ENCODE results near the gene MTFP1.

GRCh38 chr22:30457981-30458380 lies 32.4 kb downstream of the MTFP1 start:
- no peak for TF ChIP-seq CTCF (IDR thresholded peaks at IDR 0.05)
- TF ChIP-seq POLR2A (IDR thresholded peaks at IDR 0.05) = no peak

All from lower leg skin (tissue), 3 donors.